ENCODE data around the gene PKDCC. TPM values are rescaled to one million over a fixed set of nuclear protein-coding genes. Genes with fewer than 3 reads are reported as not detected.

Gene PKDCC
- total RNA-seq, 1 donor = 0.27 TPM

DNA sequence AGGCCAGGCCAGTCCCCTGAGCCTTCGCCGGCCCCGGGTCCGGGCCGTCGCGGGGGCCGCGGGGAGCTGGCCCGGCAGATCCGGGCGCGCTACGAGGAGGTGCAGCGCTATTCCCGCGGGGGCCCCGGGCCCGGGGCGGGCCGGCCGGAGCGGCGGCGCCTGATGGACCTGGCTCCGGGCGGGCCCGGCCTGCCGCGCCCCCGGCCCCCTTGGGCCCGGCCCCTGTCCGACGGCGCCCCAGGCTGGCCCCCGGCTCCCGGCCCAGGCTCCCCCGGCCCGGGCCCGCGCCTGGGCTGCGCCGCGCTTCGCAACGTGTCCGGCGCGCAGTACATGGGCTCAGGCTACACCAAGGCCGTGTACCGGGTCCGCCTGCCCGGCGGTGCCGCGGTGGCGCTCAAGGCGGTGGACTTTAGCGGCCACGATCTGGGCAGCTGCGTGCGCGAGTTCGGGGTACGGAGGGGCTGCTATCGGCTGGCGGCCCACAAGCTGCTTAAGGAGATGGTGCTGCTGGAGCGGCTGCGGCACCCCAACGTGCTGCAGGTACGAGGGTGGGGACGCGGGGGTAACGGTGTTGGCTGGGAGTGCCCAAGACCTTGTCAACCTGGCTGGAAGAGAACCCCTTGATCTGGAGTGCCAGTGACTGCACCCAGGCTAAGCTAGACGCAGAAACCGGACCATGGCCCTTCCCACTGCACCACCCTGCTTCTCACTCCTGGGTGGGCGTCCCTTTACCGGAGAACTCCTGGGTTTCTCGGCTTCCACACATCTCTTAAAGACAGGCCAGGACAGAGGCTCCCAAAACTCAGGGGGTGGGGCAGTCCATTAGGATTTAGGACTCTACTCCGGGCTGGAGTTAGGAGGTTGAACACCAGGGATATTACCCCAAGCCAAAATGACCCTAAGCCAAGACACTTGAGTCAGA is 739 bp downstream of the PKDCC start:
- no peak for DNase-seq (ENCODE audit: low read depth in 2 of 3, low spot score in 2 of 3)

DNA sequence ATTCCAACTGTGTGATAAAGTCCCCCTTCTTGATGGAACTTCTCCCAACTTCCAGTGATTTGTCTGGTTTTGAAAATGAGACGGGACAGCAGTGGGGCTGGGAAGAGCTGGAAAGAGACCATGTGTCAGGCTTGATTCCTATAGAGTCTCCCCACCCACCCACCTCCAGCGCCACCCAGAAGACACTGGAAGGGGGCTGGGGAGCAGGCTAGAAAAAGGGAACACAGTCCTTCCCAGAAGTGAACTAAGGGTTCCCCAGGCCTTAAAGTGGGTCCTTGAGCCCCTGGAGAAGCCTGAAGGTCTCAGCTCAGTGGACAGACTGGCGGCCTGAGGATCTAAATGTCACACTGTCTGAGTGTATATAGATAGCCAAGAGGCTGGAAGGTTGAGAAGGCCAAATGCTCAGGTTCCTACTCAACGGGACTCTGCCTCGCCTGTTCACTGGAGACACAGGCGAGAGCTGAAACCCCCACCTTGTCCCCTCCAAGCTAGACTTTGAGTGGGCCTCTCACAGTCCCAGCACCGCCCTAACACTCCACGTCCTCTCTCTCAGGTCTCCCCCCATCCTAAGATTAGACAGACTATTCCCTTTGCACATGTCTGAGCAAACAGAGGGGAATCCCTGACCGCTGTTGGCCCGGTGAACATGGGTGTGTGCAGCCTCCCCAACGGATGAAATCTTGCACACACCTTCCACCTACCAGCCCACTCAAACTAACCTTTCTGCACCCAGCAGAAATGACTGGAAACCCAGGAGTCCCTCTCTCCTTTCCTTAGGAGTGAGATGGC is 1.6 kb downstream of the PKDCC start:
- DNase-seq (ENCODE audit: low read depth in 2 of 3, low spot score in 2 of 3) = no peak

DNA sequence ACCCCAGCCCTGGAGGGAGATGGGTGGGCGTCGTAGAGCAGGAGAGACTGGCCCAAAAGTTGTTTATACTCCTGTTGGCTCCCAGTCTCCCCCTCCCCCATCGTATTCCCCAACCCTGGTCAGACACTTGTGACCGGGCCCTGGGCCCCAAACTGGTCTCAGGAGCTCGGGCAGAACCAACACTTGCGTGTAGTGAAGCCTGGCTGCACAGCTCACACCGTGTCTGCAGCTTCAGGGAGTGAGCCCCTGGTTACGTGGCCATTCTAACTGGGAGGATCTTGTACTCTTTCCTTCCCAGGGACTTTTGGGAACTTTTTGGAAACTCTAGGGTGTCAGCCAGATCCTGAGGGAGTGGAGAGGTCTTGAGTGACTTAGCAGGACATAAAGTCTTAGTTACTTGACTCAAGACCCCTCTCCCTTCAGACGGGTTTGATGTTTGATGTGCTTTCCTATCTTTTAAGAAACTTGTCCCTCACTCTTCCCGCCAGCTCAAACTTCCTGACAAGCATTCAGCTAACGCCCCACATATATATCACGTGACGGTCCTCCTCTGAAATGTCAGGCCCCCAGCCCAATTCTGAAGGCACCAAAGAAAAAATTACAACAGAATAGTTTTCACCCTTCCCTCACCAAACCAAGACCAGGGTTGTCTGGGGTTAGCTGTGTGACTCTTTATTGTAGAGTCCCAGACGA is 2.3 kb downstream of the PKDCC start:
- no peak for DNase-seq (ENCODE audit: low read depth in 2 of 3, low spot score in 2 of 3)

DNA sequence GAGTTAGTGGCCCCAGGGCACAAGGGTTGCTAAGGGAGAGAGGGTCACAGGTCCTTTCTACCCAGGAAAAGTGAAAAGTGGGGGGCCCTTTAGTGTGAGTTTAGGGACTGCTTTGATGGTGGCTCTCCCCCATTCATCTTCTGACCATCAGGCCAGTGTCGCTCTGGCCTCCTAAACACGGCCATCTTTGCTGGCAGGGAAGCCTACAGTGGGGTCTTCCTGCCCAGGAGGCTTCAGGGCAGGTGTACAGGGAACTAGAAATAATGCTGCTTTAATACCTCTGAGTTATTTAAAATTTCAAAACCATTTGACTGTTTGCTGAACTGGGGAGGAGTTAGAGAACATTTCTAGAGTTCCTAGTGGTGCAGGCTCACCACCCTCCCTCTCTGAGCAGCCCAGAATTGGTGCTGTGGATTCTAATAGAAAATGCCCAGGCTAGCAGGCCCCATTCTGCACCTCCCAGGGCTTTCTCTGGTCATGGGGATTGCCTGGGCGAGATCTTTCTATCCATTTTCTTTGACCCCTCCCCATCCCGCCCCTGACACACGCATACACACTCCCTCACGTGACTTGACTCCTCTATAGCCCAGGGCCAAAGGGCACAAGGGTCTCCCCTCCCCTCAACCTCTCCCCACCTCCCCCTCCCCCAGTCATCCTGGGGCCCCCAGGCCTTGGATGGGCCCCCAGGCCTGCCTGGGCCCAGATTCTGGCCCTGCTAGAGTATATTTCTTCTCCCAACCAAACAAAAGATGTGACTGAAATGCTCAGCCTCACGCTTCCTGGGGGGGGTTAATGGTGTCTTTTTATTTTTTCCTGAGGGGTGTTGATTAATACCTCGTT is 3.1 kb downstream of the PKDCC start:
- DNase-seq (ENCODE audit: low read depth in 2 of 3, low spot score in 2 of 3) = no peak

DNA sequence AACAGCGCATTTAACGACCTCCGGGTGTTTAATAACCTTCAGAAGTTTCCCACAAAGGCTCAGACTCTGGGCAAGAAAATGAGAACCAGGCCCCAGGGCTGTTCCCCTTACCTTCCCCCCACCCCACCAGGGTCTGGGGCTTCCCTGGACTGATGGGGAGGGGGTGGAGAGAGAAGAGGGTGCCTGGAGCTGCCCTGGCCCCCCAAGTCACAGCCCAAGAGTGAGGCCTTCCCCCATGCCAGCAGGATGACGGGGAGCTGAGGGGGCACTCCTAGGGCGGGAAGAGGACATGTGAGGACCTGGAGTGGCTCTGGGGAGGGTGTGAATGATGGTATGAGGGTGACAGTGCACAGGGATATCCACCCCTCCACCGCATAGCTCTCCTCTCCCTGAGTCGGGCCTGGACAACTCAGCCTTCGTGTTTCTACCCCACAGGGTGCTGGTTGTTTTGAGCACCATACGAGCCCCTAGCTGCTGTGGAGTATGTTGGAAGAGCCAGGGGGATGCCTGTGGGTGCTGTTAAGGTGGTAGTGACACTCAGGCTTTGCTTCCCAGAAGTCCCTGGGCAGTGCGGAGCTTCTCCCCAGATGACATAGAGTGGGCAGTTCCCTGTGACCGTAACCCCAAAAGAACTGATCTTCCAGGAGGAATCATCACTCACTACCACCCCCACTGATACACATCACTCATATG is 3.9 kb downstream of the PKDCC start:
- DNase-seq (ENCODE audit: low read depth in 2 of 3, low spot score in 2 of 3) = no peak

DNA sequence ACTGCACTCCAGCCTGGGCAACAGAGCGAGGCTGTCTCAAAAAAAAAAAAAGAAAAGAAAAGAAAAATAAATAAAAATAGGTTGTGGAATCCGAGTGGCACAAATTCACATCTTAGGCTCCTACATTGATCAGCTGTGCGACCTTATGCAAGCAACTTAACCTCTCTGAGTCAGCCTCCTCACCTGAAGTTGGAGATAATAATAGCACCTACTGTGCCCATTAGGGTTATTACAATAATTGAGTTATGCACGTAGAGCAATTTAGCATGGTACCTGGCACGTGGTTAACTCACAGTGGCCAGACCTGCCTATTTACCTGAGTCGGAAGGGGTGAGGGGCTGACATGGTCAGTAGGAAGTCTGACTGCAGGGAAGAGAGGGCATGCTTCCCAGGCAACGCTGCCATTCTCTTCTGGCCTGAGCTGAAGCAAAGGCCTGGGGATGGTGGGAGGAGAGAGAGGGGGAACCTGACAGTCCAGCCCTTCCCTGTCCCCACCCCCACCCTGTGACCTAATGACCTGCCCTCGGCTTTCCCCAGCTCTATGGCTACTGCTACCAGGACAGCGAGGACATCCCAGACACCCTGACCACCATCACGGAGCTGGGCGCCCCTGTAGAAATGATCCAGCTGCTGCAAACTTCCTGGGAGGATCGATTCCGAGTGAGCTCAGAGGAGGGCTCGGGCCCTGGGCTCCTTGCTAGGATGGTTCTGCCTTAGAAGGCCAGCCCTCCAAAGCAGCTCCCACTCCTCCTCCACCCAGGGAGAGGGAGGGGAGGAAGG is 5.1 kb downstream of the PKDCC start:
- DNase-seq (ENCODE audit: low read depth in 2 of 3, low spot score in 2 of 3) = no peak

DNA sequence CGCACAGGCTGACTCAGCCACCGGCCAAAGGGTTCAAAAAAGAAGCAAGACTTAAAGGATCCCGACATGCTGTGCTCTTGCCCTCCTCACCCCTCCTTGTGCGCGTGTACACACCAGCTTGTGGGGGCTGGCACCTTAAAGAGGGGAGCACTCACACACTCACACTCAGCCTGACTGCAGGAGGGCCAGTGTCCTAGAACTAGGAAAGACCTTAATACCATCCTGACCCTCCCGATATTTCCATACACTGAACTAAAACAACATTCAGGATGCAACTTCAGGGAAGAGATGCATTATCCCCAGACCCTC is 5.6 kb downstream of the PKDCC start:
- no peak for DNase-seq (ENCODE audit: low read depth in 2 of 3, low spot score in 2 of 3)

DNA sequence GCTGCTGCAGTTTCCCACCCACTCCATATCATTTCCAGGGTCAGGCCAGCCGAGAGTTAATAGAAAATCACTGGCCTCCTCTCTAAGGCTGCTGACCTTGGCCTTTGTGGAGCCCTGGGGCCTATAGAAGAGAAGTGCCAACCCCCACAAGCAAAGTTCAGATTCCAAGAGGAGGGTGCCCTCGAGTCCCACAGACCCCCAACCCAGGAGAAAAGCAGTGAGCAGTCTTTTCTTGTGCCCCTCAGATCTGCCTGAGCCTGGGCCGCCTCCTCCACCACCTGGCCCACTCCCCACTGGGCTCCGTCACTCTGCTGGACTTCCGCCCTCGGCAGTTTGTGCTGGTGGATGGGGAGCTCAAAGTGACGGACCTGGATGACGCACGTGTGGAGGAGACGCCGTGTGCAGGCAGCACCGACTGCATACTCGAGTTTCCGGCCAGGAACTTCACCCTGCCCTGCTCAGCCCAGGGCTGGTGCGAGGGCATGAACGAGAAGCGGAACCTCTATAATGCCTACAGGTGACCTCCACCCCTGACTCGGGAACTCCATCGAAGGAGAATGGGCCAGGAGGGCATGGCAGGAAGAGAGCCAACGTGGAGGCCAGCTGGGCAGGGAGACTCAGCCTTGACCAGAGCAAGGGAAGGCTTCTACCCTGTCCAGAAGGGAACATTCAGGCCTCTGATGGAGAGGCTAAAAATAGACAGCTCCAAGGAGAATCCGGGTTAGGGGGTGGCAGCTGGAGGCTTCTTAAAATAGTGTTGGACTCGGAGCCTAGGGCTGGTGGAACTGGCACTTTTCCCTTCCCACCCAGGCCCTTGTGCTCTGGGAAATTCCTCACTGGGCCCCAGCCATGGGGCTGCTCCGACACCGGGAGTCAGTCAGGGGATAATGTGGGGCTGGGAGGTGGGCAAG is 6.2 kb downstream of the PKDCC start:
- DNase-seq (ENCODE audit: low read depth in 2 of 3, low spot score in 2 of 3) = no peak

DNA sequence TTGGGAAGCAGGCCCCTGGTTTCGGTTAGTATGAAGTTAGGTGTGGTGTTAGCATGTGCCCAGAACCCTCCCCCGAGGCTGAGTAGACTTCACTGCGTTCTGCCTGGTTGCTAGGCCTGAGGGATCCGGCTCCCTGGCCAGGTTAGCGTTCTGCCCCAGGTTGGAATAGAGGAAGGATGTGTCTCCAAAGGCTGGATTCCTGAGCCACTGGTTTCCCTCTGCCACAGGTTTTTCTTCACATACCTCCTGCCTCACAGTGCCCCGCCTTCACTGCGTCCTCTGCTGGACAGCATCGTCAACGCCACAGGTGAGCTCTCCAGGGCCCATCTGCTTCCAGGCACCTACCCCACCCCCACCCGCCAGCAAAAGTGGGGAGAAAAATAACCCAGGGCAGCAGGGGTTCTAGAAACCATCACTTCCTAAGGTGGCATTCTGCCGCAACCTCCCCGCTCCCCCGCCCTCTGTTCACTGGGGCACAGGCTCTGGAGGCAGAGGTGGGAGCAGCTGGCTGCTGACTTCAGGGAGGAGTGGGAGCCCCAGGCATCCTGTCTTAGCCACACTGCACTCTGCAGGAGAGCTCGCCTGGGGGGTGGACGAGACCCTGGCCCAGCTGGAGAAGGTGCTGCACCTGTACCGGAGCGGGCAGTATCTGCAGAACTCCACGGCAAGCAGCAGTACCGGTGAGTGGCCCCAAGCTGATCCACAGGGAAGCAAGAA is 7.1 kb downstream of the PKDCC start:
- DNase-seq (ENCODE audit: low read depth in 2 of 3, low spot score in 2 of 3) = no peak

DNA sequence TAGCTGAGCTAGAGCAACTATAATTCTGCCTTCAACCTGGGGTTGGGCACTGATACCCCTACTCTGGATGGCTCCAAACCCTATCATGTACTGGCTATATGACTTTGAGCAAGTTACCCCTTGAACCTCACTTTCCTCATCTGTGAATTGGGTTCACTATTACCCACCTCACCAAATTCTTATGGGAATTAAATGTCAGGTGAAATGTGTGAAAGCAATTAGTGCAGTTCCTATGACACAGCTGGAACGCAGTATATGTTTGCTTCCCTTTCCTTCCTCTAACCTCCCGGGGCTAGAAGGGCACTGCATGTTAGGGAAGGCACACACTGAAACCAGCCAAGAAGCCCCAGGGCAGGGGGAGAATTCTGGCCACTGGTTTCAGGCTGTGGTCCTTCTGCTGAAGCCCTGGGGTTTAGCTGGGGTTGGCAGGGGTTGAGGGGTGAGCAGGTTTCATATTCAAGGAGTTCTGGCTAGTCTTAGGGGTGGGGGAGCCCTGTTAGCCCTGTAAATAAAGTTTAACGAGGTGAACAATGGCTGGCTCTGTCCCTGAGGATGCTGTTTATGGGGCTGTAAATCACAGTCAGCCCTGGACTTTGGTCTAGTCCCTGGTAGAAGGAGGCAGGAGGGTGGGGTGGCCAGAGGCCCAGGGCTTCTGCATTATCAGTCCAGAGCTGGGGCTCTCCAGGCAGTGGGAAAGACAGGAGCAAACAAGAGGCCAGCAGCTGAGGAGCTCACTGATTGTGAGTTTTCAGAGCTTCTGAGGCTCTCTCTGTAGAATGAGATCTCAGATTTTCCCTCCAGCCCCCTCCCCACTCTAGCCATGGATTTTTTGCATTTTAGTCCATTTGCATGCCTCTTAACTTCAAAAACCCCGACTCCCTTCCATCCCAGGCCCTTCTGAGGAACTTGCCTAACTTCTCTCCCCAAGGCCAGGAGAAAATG is 8.0 kb downstream of the PKDCC start:
- no peak for DNase-seq (ENCODE audit: low read depth in 2 of 3, low spot score in 2 of 3)

DNA sequence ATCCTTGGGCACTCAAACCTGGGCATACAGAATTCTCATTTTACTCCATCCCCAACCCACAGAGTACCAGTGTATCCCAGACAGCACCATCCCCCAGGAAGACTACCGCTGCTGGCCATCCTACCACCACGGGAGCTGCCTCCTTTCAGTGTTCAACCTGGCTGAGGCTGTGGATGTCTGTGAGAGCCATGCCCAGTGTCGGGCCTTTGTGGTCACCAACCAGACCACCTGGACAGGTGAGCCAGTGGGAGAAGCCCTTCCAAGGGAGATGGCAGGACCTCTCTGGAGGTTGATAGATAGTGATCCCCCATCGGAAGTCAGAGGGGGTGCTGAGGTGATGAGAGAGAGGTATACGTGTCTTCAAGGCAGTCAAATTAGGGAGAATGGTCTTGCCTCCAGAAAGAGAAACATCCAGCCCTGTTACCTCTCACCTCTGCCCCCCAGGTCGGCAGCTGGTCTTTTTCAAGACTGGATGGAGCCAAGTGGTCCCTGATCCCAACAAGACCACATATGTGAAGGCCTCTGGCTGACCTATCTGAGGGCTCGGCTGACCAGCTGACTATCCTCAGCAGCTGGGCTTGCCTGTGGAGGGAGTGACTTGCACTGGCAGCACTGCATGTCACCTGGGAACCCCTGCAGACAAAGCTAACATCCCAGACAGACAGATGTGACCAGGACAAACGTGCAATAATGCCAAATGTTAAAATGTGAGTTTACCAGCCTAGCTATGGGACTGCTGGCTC is 9.5 kb downstream of the PKDCC start:
- DNase-seq (ENCODE audit: low read depth in 2 of 3, low spot score in 2 of 3) = no peak

DNA sequence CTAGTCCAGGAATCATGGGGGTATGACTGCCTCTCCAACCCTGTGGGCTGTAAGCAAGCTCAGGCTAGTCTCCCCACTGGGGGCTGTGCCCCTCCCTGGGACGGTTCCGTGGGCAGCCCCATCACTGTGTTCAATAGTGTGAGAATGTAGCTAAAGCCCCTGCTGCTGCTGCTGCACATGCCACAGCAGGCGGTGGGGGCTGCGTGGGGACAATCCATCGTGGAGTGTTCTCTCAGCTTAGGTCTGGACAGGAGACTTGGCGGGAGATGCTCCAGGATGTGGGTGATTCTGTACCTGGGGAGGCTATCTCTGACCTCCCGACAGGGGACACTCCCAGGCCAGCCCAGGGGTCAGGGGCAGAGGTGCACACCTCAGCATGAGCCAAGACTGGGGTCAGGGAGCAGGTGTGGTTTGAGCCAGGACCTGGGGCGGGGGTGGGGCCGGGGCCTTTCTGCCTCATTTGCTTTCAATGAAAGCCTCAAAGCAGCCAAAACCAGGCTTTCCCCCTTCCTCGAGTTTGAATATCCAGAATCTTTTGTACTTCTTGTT is 10.2 kb downstream of the PKDCC start:
- no peak for DNase-seq (ENCODE audit: low read depth in 2 of 3, low spot score in 2 of 3)

DNA sequence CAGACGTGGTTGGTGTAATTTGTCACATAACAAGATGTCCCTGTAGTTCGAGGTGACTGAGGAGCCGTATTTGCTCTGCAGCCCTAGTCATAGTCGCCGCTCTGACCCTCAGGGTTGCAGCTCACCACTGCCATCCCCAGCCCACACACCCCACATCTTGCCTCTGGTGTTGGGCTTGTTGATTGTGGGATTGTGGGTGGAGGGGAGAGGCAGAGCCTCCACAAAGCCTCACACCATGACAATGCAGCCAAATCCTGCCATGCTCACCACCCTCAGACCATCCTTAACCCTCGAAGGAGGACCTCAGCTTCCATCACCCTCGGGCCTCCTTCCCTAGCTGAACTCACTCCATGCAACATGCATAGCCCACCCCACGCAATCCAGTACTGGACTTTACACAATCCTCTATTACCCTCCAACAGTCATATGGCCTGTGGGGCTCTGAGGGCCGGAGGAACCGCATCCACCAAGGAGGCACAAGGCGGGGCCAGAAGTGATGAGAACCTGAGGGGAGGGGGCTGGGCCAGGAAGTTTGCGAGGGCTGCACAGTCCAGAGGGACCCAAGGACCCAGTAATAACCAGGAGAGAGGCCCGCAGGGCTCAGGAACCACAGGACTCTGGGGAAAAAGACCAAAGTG is 11.6 kb downstream of the PKDCC start:
- DNase-seq (ENCODE audit: low read depth in 2 of 3, low spot score in 2 of 3) = no peak

DNA sequence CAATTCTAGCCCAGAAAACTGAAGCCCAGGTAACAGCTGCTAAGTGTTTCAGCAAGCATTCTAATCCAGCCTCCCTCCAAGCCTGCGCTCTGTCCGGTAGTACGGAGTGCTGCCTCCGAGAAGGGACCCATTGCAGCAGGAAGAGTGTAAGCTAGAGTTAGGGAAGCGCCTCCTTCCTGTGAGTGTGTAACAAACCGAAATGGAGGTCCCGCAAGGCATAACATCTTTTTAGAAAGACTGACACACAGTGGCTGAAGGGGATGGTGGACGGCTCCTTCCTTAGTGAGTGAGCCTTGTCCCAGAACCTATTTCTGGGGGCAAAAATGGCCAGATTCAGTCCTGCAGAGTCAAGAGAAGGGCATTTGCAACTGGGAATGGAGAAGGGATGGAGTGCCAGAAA is 12.2 kb downstream of the PKDCC start:
- DNase-seq (ENCODE audit: low read depth in 2 of 3, low spot score in 2 of 3) = no peak
